Esophagus (tissue), 2 donors: ENCODE measurements around the gene CYRIA. TPM values are rescaled to one million over a fixed set of nuclear protein-coding genes. Genes with fewer than 3 reads are reported as not detected.

Source experiments
- H3K27ac ChIP-seq, 2 donors: one replicate each; pipeline ENCODE4 v1.5.1; 2013; ENCODE audit warnings: low read depth in 2 of 2, mild to moderate bottlenecking in 2 of 2, inconsistent platforms in 1 of 2, low read length in 1 of 2, moderate library complexity in 1 of 2
- H3K27me3 ChIP-seq, 2 donors: one replicate each; pipeline ENCODE4 v1.6.1; 2013; ENCODE audit warnings: low read length in 2 of 2, control low read depth in 1 of 2, mild to moderate bottlenecking in 1 of 2; ENCODE audit not compliant: insufficient read depth in 2 of 2, control insufficient read depth in 1 of 2
- H3K36me3 ChIP-seq, 2 donors: one replicate each; pipeline ENCODE4 v1.6.1; 2013; ENCODE audit warnings: low read length in 1 of 2; ENCODE audit not compliant: control insufficient read depth in 2 of 2, insufficient read depth in 2 of 2
- H3K4me1 ChIP-seq, 2 donors: one replicate each; pipeline ENCODE4 v1.6.1; 2013; ENCODE audit warnings: low read length in 1 of 2; ENCODE audit not compliant: control insufficient read depth in 2 of 2, insufficient read depth in 2 of 2
- H3K4me3 ChIP-seq, 2 donors: one replicate each; pipeline ENCODE4 v1.5.1; 2013; ENCODE audit warnings: low read length in 2 of 2, mild to moderate bottlenecking in 2 of 2, low read depth in 1 of 2, moderate library complexity in 1 of 2
- H3K9me3 ChIP-seq, 2 donors: one replicate each; pipeline ENCODE4 v1.6.1; 2013; ENCODE audit warnings: mild to moderate bottlenecking in 2 of 2, low read depth in 1 of 2, low read length in 1 of 2, moderate library complexity in 1 of 2; ENCODE audit not compliant: control insufficient read depth in 2 of 2, insufficient read depth in 1 of 2
- WGBS, 2 donors: extraction: QIAGEN DNeasy Blood & Tissue Kit; methylation state at CpG; one replicate each; pipeline ENCODE4 v1.1.7; 2013; 5-methylcytosine and 5-hydroxymethylcytosine counted together
- polyA plus RNA-seq, 2 donors: library from polyadenylated mRNA; stranded (reverse); fragments of 200-250 nt; gene quantifications; one replicate each; pipeline ENCODE4 v1.2.3, GENCODE V29; 2013
- donor health status: healthy with polysubstance abuse.
- donor health status: Bipolar disorder and iron deficiency.

Gene CYRIA
- polyA plus RNA-seq, 2 donors, result 0.47 to 1.0 TPM

GRCh38 chr2:16617282-16618266, 48.1 kb downstream of the CYRIA start:
- Histone ChIP-seq H3K9me3 (no peaks in the 10 kb centered on the region), H3K4me3 (no peak overlapping the region), H3K27me3 (no peaks in the 10 kb centered on the region), H3K36me3 (no peaks in the 10 kb centered on the region), H3K4me1 (peaks cover 6 to 13% of the 10 kb centered on the region in 2 donors), H3K27ac (peak overlapping the region; percentile 71 to 87)
- WGBS, 2 donors, result 62 to 66% methylated on average over 8 of the region's 8 CpGs
